GM12878 (cell line): ENCODE data around the gene NPC2. TPM values are rescaled to one million over a fixed set of nuclear protein-coding genes. Genes with fewer than 3 reads are reported as not detected.

ENCODE experiments used
- ATAC-seq: fragments of 200-7000 bp; cut with Tn5 transposase; 3 replicates; pipeline ENCODE4 v1.9.1; 2020; ENCODE audit warnings: mild to moderate bottlenecking, moderate library complexity
- BruUV-seq: library from RNA; stranded (reverse); fragments of 400-500 nt; replicated peaks from 2 replicates; lab custom pipeline; 2021; lab: Mats Ljungman, UMichigan
- CTCF ChIA-PET: fragments of 300-600 bp; sonication (Branson Sonifier 250); formaldehyde crosslinking; extraction: SDS; loops from one replicate; lab custom pipeline; 2021; ENCODE audit warnings: inconsistent platforms; lab: Yijun Ruan, JAX
- POLR2A ChIA-PET: fragments of 350-600 bp; formaldehyde crosslinking; extraction: SDS; loops from one replicate; lab custom pipeline; 2021; ENCODE audit warnings: inconsistent platforms; lab: Charles Lee
- RAD21 ChIA-PET: fragments of 300-600 bp; sonication (Branson Sonifier 250); formaldehyde crosslinking; loops from one replicate; lab custom pipeline; 2023; ENCODE audit warnings: antibody characterized with exemption; ENCODE audit not compliant: unreplicated experiment; lab: Charles Lee
- SMC1A ChIA-PET: fragments of 300-600 bp; sonication (Branson Sonifier 250); formaldehyde crosslinking; loops from one replicate; lab custom pipeline; 2023; ENCODE audit not compliant: unreplicated experiment, uncharacterized antibody; lab: Charles Lee
- DNase-seq: peaks from one replicate; pipeline ENCODE4 v3.0.0-alpha.2; 2011; ENCODE audit warnings: low read depth, low spot score
- FAIRE-seq: peaks from 3 replicates; lab custom pipeline; 2011; peaks lifted over from hg19 to GRCh38; lab: Jason Lieb, UNC
- H2AFZ ChIP-seq: 2 replicates; pipeline ENCODE4 v1.6.0; 2011; ENCODE audit warnings: low read depth, low read length, control low read depth; ENCODE audit not compliant: control insufficient read depth
- H3K27ac ChIP-seq: 2 replicates; pipeline ENCODE4 v1.5.1; 2011; ENCODE audit warnings: control low read depth; ENCODE audit not compliant: control insufficient read depth, insufficient read depth
- H3K27me3 ChIP-seq, 2 experiments: replicated peaks in 1 of 2; 2 replicates each; pipeline versions ENCODE4 v1.6.0 to v1.6.1; 2011; ENCODE audit warnings: low read length in 1 of 2; ENCODE audit not compliant: control insufficient read depth in 2 of 2, insufficient read depth in 2 of 2
- H3K36me3 ChIP-seq, 2 experiments: 2 replicates each; pipeline ENCODE4 v1.5.1; 2011; ENCODE audit warnings: low read length in 1 of 2; ENCODE audit not compliant: control insufficient read depth in 2 of 2, insufficient read depth in 2 of 2
- H3K4me1 ChIP-seq: 2 replicates; pipeline ENCODE4 v1.6.1; 2011; ENCODE audit warnings: mild to moderate bottlenecking, low read length, moderate library complexity, mixed read lengths; ENCODE audit not compliant: control insufficient read depth, insufficient read depth
- H3K4me2 ChIP-seq: 2 replicates; pipeline ENCODE4 v1.6.0; 2011; ENCODE audit warnings: control low read depth; ENCODE audit not compliant: control insufficient read depth, insufficient read depth
- H3K4me3 ChIP-seq: fragments of 200-600 bp; sonication (generic); 2 replicates; pipeline ENCODE4 v1.5.1; 2016
- H3K79me2 ChIP-seq: 2 replicates; pipeline ENCODE4 v1.6.0; 2011; ENCODE audit warnings: low read length; ENCODE audit not compliant: control insufficient read depth, insufficient read depth
- H3K9ac ChIP-seq: 2 replicates; pipeline ENCODE4 v1.8.0; 2011; ENCODE audit warnings: low read length, control low read depth, mixed read lengths; ENCODE audit not compliant: control insufficient read depth, insufficient read depth
- H3K9me3 ChIP-seq: replicated peaks from 3 replicates; pipeline ENCODE4 v1.5.1; 2011; ENCODE audit warnings: mild to moderate bottlenecking, low read length; ENCODE audit not compliant: control insufficient read depth, insufficient read depth
- H4K20me1 ChIP-seq: 2 replicates; pipeline ENCODE4 v1.6.0; 2011; ENCODE audit not compliant: control insufficient read depth, insufficient read depth
- BRCA1 ChIP-seq: IDR thresholded peaks from 2 replicates; pipeline ENCODE4 v1.6.1; 2011; ENCODE audit warnings: low read depth, low read length, improper control_type of control experiment
- HDGF ChIP-seq: fragments of 450-650 bp; IDR thresholded peaks from 2 replicates; pipeline ENCODE4 v1.6.1; 2016; ENCODE audit warnings: antibody characterized with exemption
- KDM1A ChIP-seq: fragments of 200-600 bp; sonication (generic); IDR thresholded peaks from 2 replicates; pipeline ENCODE4 v1.6.1; 2016; ENCODE audit warnings: borderline replicate concordance
- KLF5 ChIP-seq: fragments of 450-650 bp; IDR thresholded peaks from 2 replicates; pipeline ENCODE4 v1.6.1; 2014; ENCODE audit warnings: mild to moderate bottlenecking; ENCODE audit not compliant: partially characterized antibody
- MLLT1 ChIP-seq: fragments of 450-650 bp; IDR thresholded peaks from 2 replicates; pipeline ENCODE4 v1.6.1; 2016; ENCODE audit warnings: mild to moderate bottlenecking
- NFXL1 ChIP-seq: fragments of 450-650 bp; IDR thresholded peaks from 2 replicates; pipeline ENCODE4 v1.6.1; 2017; ENCODE audit warnings: antibody characterized with exemption, mild to moderate bottlenecking, borderline replicate concordance
- POLR2AphosphoS2 ChIP-seq: IDR thresholded peaks from 2 replicates; pipeline ENCODE4 v1.6.1; 2011; ENCODE audit warnings: low read depth, mild to moderate bottlenecking, low read length, improper control_type of control experiment, moderate library complexity
- RCOR1 ChIP-seq: conservative IDR thresholded peaks from 2 replicates; pipeline ENCODE4 v1.6.1; 2012; ENCODE audit warnings: low read depth, low read length, improper control_type of control experiment
- SREBF2 ChIP-seq: IDR thresholded peaks from 2 replicates; pipeline ENCODE4 v1.6.1; 2012; ENCODE audit warnings: mild to moderate bottlenecking, low read length
- STAT1 ChIP-seq: fragments of 450-650 bp; conservative IDR thresholded peaks from 2 replicates; pipeline ENCODE4 v1.6.1; 2014; ENCODE audit warnings: antibody characterized with exemption, mild to moderate bottlenecking
- SUZ12 ChIP-seq: fragments of 200-600 bp; sonication (generic); IDR thresholded peaks from one replicate; pipeline ENCODE4 v1.6.1; 2018; ENCODE audit warnings: antibody characterized with exemption, mild to moderate bottlenecking; ENCODE audit not compliant: unreplicated experiment
- YBX1 ChIP-seq: fragments of 450-650 bp; IDR thresholded peaks from 2 replicates; pipeline ENCODE4 v1.6.1; 2016; ENCODE audit warnings: antibody characterized with exemption
- ZNF592 ChIP-seq: fragments of 450-650 bp; IDR thresholded peaks from 2 replicates; pipeline ENCODE4 v1.6.1; 2017; ENCODE audit warnings: mild to moderate bottlenecking, moderate library complexity
- WGBS: methylation state at CpG from one replicate; pipeline ENCODE4 v1.1.6; 2016; ENCODE audit warnings: low lambda C conversion rate; ENCODE audit not compliant: insufficient replicate concordance, insufficient coverage; ENCODE audit errors: missing lambda C conversion rate; 5-methylcytosine and 5-hydroxymethylcytosine counted together
- in situ Hi-C: fragments of 300-500 bp; cut with MboI; formaldehyde crosslinking; loops from 9 replicates; pipeline ENCODE4 v1.14.3; 2018; ENCODE audit warnings: mixed read lengths
- intact Hi-C: fragments of 100-400 bp; cut with micrococcal nuclease; formaldehyde crosslinking; loops from one replicate; pipeline ENCODE4 v1.14.2; 2022; ENCODE audit not compliant: unreplicated experiment
- polyA plus RNA-seq, 11 experiments: library from polyadenylated mRNA; depleted of rRNA in 4 of 11; unstranded in 6 of 11; stranded (reverse) in 5 of 11; fragments of >200 nt; fragmentation: Nextera tagmentation in 4 of 11; fragmentation: Illumina TruSeq in 1 of 11; extraction: Ambion mirVana in 4 of 11; extraction: Trizol in 1 of 11; gene quantifications; 1 replicate in 1 of 11; 2 replicates in 10 of 11; pipeline versions ENCODE4 v1.2.1 to v1.2.3, GENCODE V29; 2011 to 2016; ENCODE audit warnings: inconsistent platforms in 2 of 11, missing spikeins in 2 of 11, low read depth in 1 of 11
- total RNA-seq, 4 experiments: library from RNA; depleted of rRNA in 3 of 4; stranded (reverse); fragments of >200 nt in 3 of 4; fragmentation: Illumina TruSeq in 1 of 4; extraction: Trizol in 1 of 4; gene quantifications; 2 replicates each; pipeline versions ENCODE4 v1.2.1 to v1.2.3, GENCODE V29; 2013 to 2021

NPC2 gene
- total and polyA plus RNA-seq, 10 of the 15 experiments (the other 5 are each of a cell fraction or from before 2014, with no cell fraction given): 29.5 to 109 (median 59.1) TPM

- Histone ChIP-seq H3K36me3 (no peaks in the 10 kb centered on the region), H3K27ac (no peak overlapping the region), H3K79me2 (no peaks in the 10 kb centered on the region), H3K9me3 (no peaks in the 10 kb centered on the region), H3K4me3 (no peak overlapping the region), H3K9ac (no peak overlapping the region), H4K20me1 (no peaks in the 10 kb centered on the region), H3K4me1 (peaks cover 5% of the 10 kb centered on the region), H2AFZ (no peak overlapping the region), H3K4me2 (no peak overlapping the region), H3K27me3 (no peaks in the 10 kb centered on the region; a peak in 2 of 4 replicates)
- in situ Hi-C loops: no loop called here
- ChIA-PET SMC1A (no interaction called here), CTCF (no interaction called here), POLR2A (no interaction called here), RAD21 (no interaction called here)
- ATAC-seq (no peak), DNase-seq (no peak), FAIRE-seq (no peak)
- TF ChIP-seq YBX1 (no peak), KLF5 (no peak), STAT1 (no peak), ZNF592 (no peak), BRCA1 (no peak), MLLT1 (no peak), KDM1A (no peak), SREBF2 (no peak), HDGF (no peak), NFXL1 (no peak), SUZ12 (no peak), RCOR1 (no peak), POLR2AphosphoS2 (no peak)
- no TSS peak for BruUV-seq
- 46% methylated on average over 7 of the region's 7 CpGs for WGBS
- intact Hi-C loops: no loop called here
Observed at GRCh38 chr14:74522740-74523139, 29.6 kb upstream of the NPC2 start.
